B cell (primary cell): ENCODE results near the gene CDH13. TPM values are rescaled to one million over a fixed set of nuclear protein-coding genes. Genes with fewer than 3 reads are reported as not detected.

Experiments
- ATAC-seq: fragments of 200-7000 bp; cut with Tn5 transposase; one replicate; pipeline ENCODE4 v1.10.0; 2021; ENCODE audit warnings: low read depth, mild to moderate bottlenecking, moderate number of reproducible peaks, moderate library complexity
- CTCF ChIA-PET: fragments of 350-600 bp; sonication (Branson Sonifier 250); formaldehyde crosslinking; loops from one replicate; lab custom pipeline; 2021; ENCODE audit warnings: antibody characterized with exemption, inconsistent platforms; lab: Charles Lee
- POLR2A ChIA-PET: fragments of 350-600 bp; sonication (Branson Sonifier 250); formaldehyde crosslinking; loops from one replicate; lab custom pipeline; 2021; ENCODE audit warnings: antibody characterized with exemption; lab: Charles Lee
- DNase-seq: peaks from one replicate; pipeline ENCODE4 v3.0.0; 2013
- H2AFZ ChIP-seq: 2 replicates; pipeline ENCODE4 v1.6.1; 2012; ENCODE audit warnings: mild to moderate bottlenecking, low read depth, low read length; ENCODE audit not compliant: insufficient read depth, poor library complexity, severe bottlenecking
- H3K27ac ChIP-seq, 2 donors: 1 replicate in 1 of 2; 2 replicates in 1 of 2; pipeline ENCODE4 v1.5.1; 2012 to 2013; ENCODE audit warnings: low read length in 2 of 2, mild to moderate bottlenecking in 2 of 2, moderate library complexity in 1 of 2
- H3K27me3 ChIP-seq, 4 experiments: fragments of 200-600 bp in 1 of 4; sonication (generic) in 1 of 4; replicated peaks in 1 of 4; 1 replicate in 2 of 4; 2 replicates in 2 of 4; pipeline versions ENCODE4 v1.6.1 to v1.7.0; 2013 to 2016; ENCODE audit warnings: low read length in 3 of 4, mild to moderate bottlenecking in 2 of 4, mixed read lengths in 1 of 4, moderate library complexity in 1 of 4; ENCODE audit not compliant: insufficient read depth in 4 of 4, control insufficient read depth in 3 of 4; ENCODE audit errors: control extremely low read depth in 1 of 4
- H3K36me3 ChIP-seq, 2 experiments: replicated peaks in 1 of 2; 1 replicate in 1 of 2; 2 replicates in 1 of 2; pipeline versions ENCODE4 v1.6.1 to v1.7.1; 2013; ENCODE audit warnings: low read length in 1 of 2; ENCODE audit not compliant: insufficient read depth in 2 of 2, control insufficient read depth in 1 of 2; ENCODE audit errors: control extremely low read depth in 1 of 2, extremely low read depth in 1 of 2
- H3K4me1 ChIP-seq, 2 donors: fragments of 200-600 bp in 1 of 2; sonication (generic) in 1 of 2; 1 replicate in 1 of 2; 2 replicates in 1 of 2; pipeline versions ENCODE4 v1.5.1 to v1.6.1; 2013 to 2017; ENCODE audit warnings: low read length in 2 of 2; ENCODE audit not compliant: control insufficient read depth in 2 of 2, insufficient read depth in 2 of 2
- H3K4me2 ChIP-seq: replicated peaks from 2 replicates; pipeline ENCODE3; 2012; ENCODE audit warnings: mild to moderate bottlenecking, low read depth, low read length; ENCODE audit not compliant: poor library complexity, severe bottlenecking
- H3K4me3 ChIP-seq, 5 experiments: fragments of 200-600 bp in 1 of 5; sonication (generic) in 1 of 5; 1 replicate in 3 of 5; 2 replicates in 2 of 5; pipeline versions ENCODE4 v1.5.1 to v1.7.0; 2011 to 2016; ENCODE audit warnings: low read length in 4 of 5, mild to moderate bottlenecking in 4 of 5, low read depth in 2 of 5, control low read depth in 1 of 5, moderate library complexity in 1 of 5; ENCODE audit not compliant: insufficient read depth in 1 of 5; ENCODE audit errors: control extremely low read depth in 1 of 5, extremely low read depth in 1 of 5
- H3K79me2 ChIP-seq: fragments of 200-600 bp; sonication (generic); one replicate; pipeline ENCODE4 v1.6.0; 2016; ENCODE audit warnings: low read length; ENCODE audit not compliant: control insufficient read depth, insufficient read depth
- H3K9ac ChIP-seq: fragments of 200-600 bp; sonication (generic); 2 replicates; pipeline ENCODE4 v1.6.1; 2017; ENCODE audit warnings: mild to moderate bottlenecking, low read length, moderate library complexity
- H3K9me3 ChIP-seq, 3 donors: one replicate each; pipeline versions ENCODE4 v1.6.1 to v1.7.1; 2013; ENCODE audit warnings: low read length in 2 of 3; ENCODE audit not compliant: control insufficient read depth in 2 of 3, insufficient read depth in 1 of 3; ENCODE audit errors: control extremely low read depth in 1 of 3
- H4K20me1 ChIP-seq: 2 replicates; pipeline ENCODE4 v1.6.0; 2012; ENCODE audit warnings: mild to moderate bottlenecking, low read length; ENCODE audit not compliant: insufficient read depth, control insufficient read depth, poor library complexity, severe bottlenecking
- H3K27ac Mint-ChIP-seq: one replicate; pipeline ENCODE4 v1.8.0; 2021; ENCODE audit warnings: mixed read lengths
- H3K27me3 Mint-ChIP-seq: one replicate; pipeline ENCODE4 v1.8.0; 2021; ENCODE audit warnings: mixed read lengths
- H3K4me1 Mint-ChIP-seq: one replicate; pipeline ENCODE4 v1.8.0; 2021; ENCODE audit warnings: mixed read lengths
- H3K4me3 Mint-ChIP-seq: one replicate; pipeline ENCODE4 v1.8.0; 2021; ENCODE audit warnings: mixed read lengths
- H3K9me3 Mint-ChIP-seq: one replicate; pipeline ENCODE4 v1.8.0; 2022; ENCODE audit warnings: mixed read lengths; ENCODE audit not compliant: insufficient read depth
- EZH2 ChIP-seq: IDR thresholded peaks from 2 replicates; pipeline ENCODE4 v1.6.1; 2012; ENCODE audit warnings: borderline replicate concordance, low read depth, mild to moderate bottlenecking, moderate library complexity, low read length; ENCODE audit not compliant: insufficient read depth, poor library complexity, severe bottlenecking
- WGBS: methylation state at CpG from one replicate; pipeline ENCODE4 v1.1.5; 2013; ENCODE audit warnings: missing lambda C conversion rate; ENCODE audit not compliant: insufficient coverage; 5-methylcytosine and 5-hydroxymethylcytosine counted together
- intact Hi-C: fragments of 100-400 bp; cut with micrococcal nuclease; formaldehyde crosslinking; loops from one replicate; pipeline ENCODE4 v1.10.0; 2022
- polyA plus RNA-seq: library from polyadenylated mRNA; depleted of rRNA; stranded (reverse); fragments of >200 nt; gene quantifications from 2 replicates; pipeline ENCODE4 v1.2.3, GENCODE V29; 2012
- total RNA-seq, 2 donors: library from RNA; stranded (reverse); fragments of 120-200 nt in 1 of 2; gene quantifications; 1 replicate in 1 of 2; 2 replicates in 1 of 2; pipeline versions ENCODE4 v1.2.3 to v1.2.4, GENCODE V29; 2013 to 2022
- TF ChIP-seq, protein P1 (sequence below): fragments of 200-600 bp; IDR thresholded peaks from one replicate; pipeline ENCODE4 v1.8.0; 2022; ENCODE audit warnings: antibody characterized with exemption, mild to moderate bottlenecking

Gene CDH13
- total and polyA plus RNA-seq, 2 donors (not counting 1 experiment from before 2014, with no cell fraction given), result not detected

DNA sequence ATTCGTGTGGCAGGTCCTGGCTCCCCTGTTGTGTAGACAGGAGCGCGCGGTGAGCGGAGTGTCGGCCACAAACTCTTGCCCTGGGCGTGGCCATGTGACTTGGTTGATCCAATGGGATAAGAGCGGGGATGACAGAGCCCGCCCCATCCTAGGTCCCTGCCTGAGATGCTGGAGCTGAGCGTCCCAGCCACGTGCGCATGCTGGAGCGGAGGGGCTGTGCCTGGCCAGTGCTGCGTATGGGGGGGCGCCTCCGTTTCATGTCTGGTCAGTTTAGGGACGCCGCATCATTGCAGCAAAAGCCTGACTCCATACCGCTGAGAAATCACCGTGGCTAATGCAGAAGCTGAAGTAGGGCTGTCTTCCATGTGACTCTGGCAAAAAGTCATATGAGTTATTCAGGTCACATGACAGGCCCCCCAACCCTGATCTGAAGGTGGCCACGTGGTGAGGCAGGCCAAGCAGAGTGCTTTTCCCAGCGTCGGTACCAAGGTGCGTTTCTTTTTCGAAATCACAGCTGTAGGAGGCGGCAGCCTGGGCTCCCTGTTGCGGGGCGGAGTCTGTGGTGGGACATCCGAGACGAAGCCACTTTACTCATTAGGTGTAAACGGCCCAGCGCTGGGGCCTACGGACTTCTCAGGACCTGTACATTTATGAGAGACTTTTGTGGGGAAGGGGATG, 1203.5 kb downstream of the CDH13 start:
- H3K4me3 Mint-ChIP-seq, result no peak overlapping the region
- H3K27me3 ChIP-seq, result no peaks in the 10 kb centered on the region
- no peak overlapping the region for H3K27ac ChIP-seq
- no peaks in the 10 kb centered on the region for H3K9me3 Mint-ChIP-seq
- no peaks in the 10 kb centered on the region for H3K79me2 ChIP-seq
- peaks cover 6% of the 10 kb centered on the region for H3K4me1 Mint-ChIP-seq
- no peaks in the 10 kb centered on the region for H4K20me1 ChIP-seq
- no peak overlapping the region for H3K9ac ChIP-seq
- TF ChIP-seq EZH2, result no peak
- TF ChIP-seq, protein P1, sequence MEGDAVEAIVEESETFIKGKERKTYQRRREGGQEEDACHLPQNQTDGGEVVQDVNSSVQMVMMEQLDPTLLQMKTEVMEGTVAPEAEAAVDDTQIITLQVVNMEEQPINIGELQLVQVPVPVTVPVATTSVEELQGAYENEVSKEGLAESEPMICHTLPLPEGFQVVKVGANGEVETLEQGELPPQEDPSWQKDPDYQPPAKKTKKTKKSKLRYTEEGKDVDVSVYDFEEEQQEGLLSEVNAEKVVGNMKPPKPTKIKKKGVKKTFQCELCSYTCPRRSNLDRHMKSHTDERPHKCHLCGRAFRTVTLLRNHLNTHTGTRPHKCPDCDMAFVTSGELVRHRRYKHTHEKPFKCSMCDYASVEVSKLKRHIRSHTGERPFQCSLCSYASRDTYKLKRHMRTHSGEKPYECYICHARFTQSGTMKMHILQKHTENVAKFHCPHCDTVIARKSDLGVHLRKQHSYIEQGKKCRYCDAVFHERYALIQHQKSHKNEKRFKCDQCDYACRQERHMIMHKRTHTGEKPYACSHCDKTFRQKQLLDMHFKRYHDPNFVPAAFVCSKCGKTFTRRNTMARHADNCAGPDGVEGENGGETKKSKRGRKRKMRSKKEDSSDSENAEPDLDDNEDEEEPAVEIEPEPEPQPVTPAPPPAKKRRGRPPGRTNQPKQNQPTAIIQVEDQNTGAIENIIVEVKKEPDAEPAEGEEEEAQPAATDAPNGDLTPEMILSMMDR, result no peak
- no peaks in the 10 kb centered on the region for H3K36me3 ChIP-seq
- H3K4me3 ChIP-seq, result no peak overlapping the region
- intact Hi-C loops, result no loop called here
- peaks cover 0 to 1% (median 0%) of the 10 kb centered on the region in 3 donors for H3K9me3 ChIP-seq
- H3K27ac Mint-ChIP-seq, result no peak overlapping the region
- peaks cover 0 to 11% of the 10 kb centered on the region in 2 donors for H3K4me1 ChIP-seq
- H3K4me2 ChIP-seq, result no peak overlapping the region
- H3K27me3 Mint-ChIP-seq, result no peaks in the 10 kb centered on the region
- WGBS, result 95% methylated on average over 28 of the region's 33 CpGs
- CTCF ChIA-PET, result no interaction called here
- DNase-seq (no peak), ATAC-seq (no peak)
- H2AFZ ChIP-seq, result no peak overlapping the region
- POLR2A ChIA-PET, result no interaction called here

DNA sequence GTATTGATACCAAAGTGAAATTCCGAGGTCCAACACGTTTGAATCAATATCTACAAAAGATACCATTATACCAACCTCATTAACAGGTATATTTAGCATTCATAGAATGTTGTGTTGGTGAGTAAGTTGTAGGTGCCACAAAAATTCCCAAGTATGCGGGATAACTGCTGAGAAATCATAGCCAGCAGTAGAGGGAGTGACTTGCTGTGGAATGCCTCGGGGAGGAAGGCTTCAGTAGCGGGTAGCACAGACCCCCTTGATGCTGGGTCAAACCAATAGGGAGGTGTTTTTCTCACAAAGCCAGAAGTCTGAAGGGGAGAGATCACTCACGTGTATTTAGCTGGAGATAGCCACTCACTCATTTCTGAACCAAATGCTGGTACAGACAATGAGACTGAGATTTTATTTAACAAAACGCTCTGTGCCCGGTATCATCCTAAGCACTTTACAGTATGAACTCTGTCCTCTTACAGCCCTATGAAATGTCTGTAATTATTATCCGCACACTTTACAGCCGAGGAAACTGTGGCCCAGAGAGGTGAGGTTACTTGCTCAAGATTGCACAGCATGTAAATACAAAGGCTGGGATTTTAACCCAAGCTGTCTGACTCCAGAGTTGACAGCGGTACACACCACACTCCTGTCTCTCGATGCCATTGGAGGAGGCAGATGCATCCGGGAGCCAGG, 1204.1 kb downstream of the CDH13 start:
- TF ChIP-seq EZH2, result no peak
- ChIA-PET CTCF (no interaction called here), POLR2A (no interaction called here)
- H3K9ac ChIP-seq, result no peak overlapping the region
- no peaks in the 10 kb centered on the region for H3K9me3 Mint-ChIP-seq
- H3K27me3 Mint-ChIP-seq, result peaks cover under 1% of the 10 kb centered on the region
- no peak overlapping the region for H2AFZ ChIP-seq
- peaks cover 4% of the 10 kb centered on the region for H3K4me1 Mint-ChIP-seq
- H3K4me3 Mint-ChIP-seq, result no peak overlapping the region
- 100% methylated on average over 5 of the region's 13 CpGs for WGBS
- no peak for DNase-seq
- H3K27ac Mint-ChIP-seq, result no peak overlapping the region
- no peaks in the 10 kb centered on the region for H3K79me2 ChIP-seq
- H4K20me1 ChIP-seq, result no peaks in the 10 kb centered on the region
- H3K4me3 ChIP-seq, result no peak overlapping the region
- intact Hi-C loops, result no loop called here
- no peak for ATAC-seq
- H3K27ac ChIP-seq, result no peak overlapping the region
- no peaks in the 10 kb centered on the region for H3K36me3 ChIP-seq
- H3K9me3 ChIP-seq, result peaks cover 0 to 3% (median 0%) of the 10 kb centered on the region in 3 donors
- H3K4me1 ChIP-seq, result peaks cover 0 to 9% of the 10 kb centered on the region in 2 donors
- no peak overlapping the region for H3K4me2 ChIP-seq
- H3K27me3 ChIP-seq, result no peaks in the 10 kb centered on the region
